Measurements from ENCODE around the gene C11orf54.
A peak's percentile ranks its signal among the peaks of the same experiment; 100 is the strongest.

The C11orf54 gene

GRCh38 chr11:93736129-93736528 lies 5.3 kb upstream of the C11orf54 start:
- no peak for DNase-seq (ENCODE audit: low read depth)
- TF ChIP-seq MYC (IDR thresholded peaks at IDR 0.05; ENCODE audit: low read depth, low read length) (no peak), MAX (IDR thresholded peaks at IDR 0.05; ENCODE audit: low read depth, low read length) (no peak), POLR2A (IDR thresholded peaks at IDR 0.05; ENCODE audit: extremely low read depth, insufficient read length) (no peak), CTCF (IDR thresholded peaks at IDR 0.05; ENCODE audit: low read depth, low read length) (no peak)
- H3K4me3 ChIP-seq (ENCODE audit: low read depth, low read length) = peak overlapping the region; percentile 92

GRCh38 chr11:93737904-93738612 lies 3.4 kb upstream of the C11orf54 start:
- DNase-seq (ENCODE audit: low read depth) = no peak
- TF ChIP-seq MYC (IDR thresholded peaks at IDR 0.05; ENCODE audit: low read depth, low read length) (no peak), MAX (IDR thresholded peaks at IDR 0.05; ENCODE audit: low read depth, low read length) (no peak), CTCF (IDR thresholded peaks at IDR 0.05; ENCODE audit: low read depth, low read length) (no peak), POLR2A (IDR thresholded peaks at IDR 0.05; ENCODE audit: extremely low read depth, insufficient read length) (no peak)
- H3K4me3 ChIP-seq (ENCODE audit: low read depth, low read length) = peak overlapping the region; percentile 92

- H3K4me3 ChIP-seq (ENCODE audit: low read depth, low read length) = peak overlapping the region; percentile 92
- DNase-seq (ENCODE audit: low read depth) = peak; percentile 41
- TF ChIP-seq POLR2A (IDR thresholded peaks at IDR 0.05; ENCODE audit: extremely low read depth, insufficient read length) = peak; percentile 19
- TF ChIP-seq MAX (IDR thresholded peaks at IDR 0.05; ENCODE audit: low read depth, low read length) = no peak
Measured at GRCh38 chr11:93738647-93739081, 2.8 kb upstream of the C11orf54 start.

- peak overlapping the region; percentile 92 for H3K4me3 ChIP-seq (ENCODE audit: low read depth, low read length)
- DNase-seq (ENCODE audit: low read depth) = peak; percentile 69
- TF ChIP-seq MYC (IDR thresholded peaks at IDR 0.05; ENCODE audit: low read depth, low read length) (0 out of 2 replicates have a peak, but pooled peaks have one; percentile 17), MAX (IDR thresholded peaks at IDR 0.05; ENCODE audit: low read depth, low read length) (no peak), CTCF (IDR thresholded peaks at IDR 0.05; ENCODE audit: low read depth, low read length) (no peak), POLR2A (IDR thresholded peaks at IDR 0.05; ENCODE audit: extremely low read depth, insufficient read length) (peak; percentile 10)
Measured at GRCh38 chr11:93740031-93740729, 1.3 kb upstream of the C11orf54 start.

GRCh38 chr11:93740730-93741093 lies 760 bp upstream of the C11orf54 start:
- peak; percentile 84 for DNase-seq (ENCODE audit: low read depth)
- TF ChIP-seq POLR2A (IDR thresholded peaks at IDR 0.05; ENCODE audit: extremely low read depth, insufficient read length) (no peak), MAX (IDR thresholded peaks at IDR 0.05; ENCODE audit: low read depth, low read length) (peak; percentile 96), CTCF (IDR thresholded peaks at IDR 0.05; ENCODE audit: low read depth, low read length) (no peak), MYC (IDR thresholded peaks at IDR 0.05; ENCODE audit: low read depth, low read length) (peak; percentile 96)
- peak overlapping the region; percentile 92 for H3K4me3 ChIP-seq (ENCODE audit: low read depth, low read length)

- DNase-seq (ENCODE audit: low read depth) = no peak
- TF ChIP-seq MYC (IDR thresholded peaks at IDR 0.05; ENCODE audit: low read depth, low read length) (no peak), MAX (IDR thresholded peaks at IDR 0.05; ENCODE audit: low read depth, low read length) (peak; percentile 32; the same call in 1 of the 2 replicates)
- peak overlapping the region; percentile 92 for H3K4me3 ChIP-seq (ENCODE audit: low read depth, low read length)
Measured at GRCh38 chr11:93741882-93742226, 382 bp downstream of the C11orf54 start.

All from NB4 (cell line).